GM18511 (cell line): Measurements from ENCODE around the gene ID3.
"Not testable (repeated sequence)": the region's sequence is repeated elsewhere in the genome, so short reads cannot be mapped to it uniquely, and the experiment has no call there.

ENCODE experiments used
- ATAC-seq: cut with Tn5 transposase; IDR thresholded peaks from one replicate; pipeline ENCODE4 v1.9.1; 2021; ENCODE audit warnings: mild to moderate bottlenecking, moderate library complexity; ENCODE audit not compliant: unreplicated experiment

The ID3 gene

GRCh38 chr1:23590058-23590783 is 30.9 kb upstream of the ID3 start:
- peak; percentile 49 for ATAC-seq

- no peak for ATAC-seq
Measured at GRCh38 chr1:23589585-23589986, 30.3 kb upstream of the ID3 start.

GRCh38 chr1:23588749-23589548 is 29.6 kb upstream of the ID3 start:
- no peak for ATAC-seq

GRCh38 chr1:23585321-23586022 is 26.2 kb upstream of the ID3 start:
- ATAC-seq: no peak

GRCh38 chr1:23583727-23584126 is 24.4 kb upstream of the ID3 start:
- ATAC-seq: not testable (repeated sequence)

- no peak for ATAC-seq
Measured at GRCh38 chr1:23582820-23583219, 23.5 kb upstream of the ID3 start.

- ATAC-seq: no peak
Measured at GRCh38 chr1:23581219-23581618, 21.9 kb upstream of the ID3 start.

GRCh38 chr1:23578997-23579363 is 19.7 kb upstream of the ID3 start:
- no peak for ATAC-seq

GRCh38 chr1:23578311-23578996 is 19.2 kb upstream of the ID3 start:
- no peak for ATAC-seq

GRCh38 chr1:23577056-23578004 is 18.0 kb upstream of the ID3 start:
- peak; percentile 80 for ATAC-seq

- ATAC-seq: no peak
Measured at GRCh38 chr1:23576338-23577055, 17.2 kb upstream of the ID3 start.

GRCh38 chr1:23575226-23575810 is 16.0 kb upstream of the ID3 start:
- no peak for ATAC-seq

- peak; percentile 64 for ATAC-seq
Measured at GRCh38 chr1:23574265-23574754, 15.0 kb upstream of the ID3 start.

- no peak for ATAC-seq
Measured at GRCh38 chr1:23573574-23574182, 14.4 kb upstream of the ID3 start.

- no peak for ATAC-seq
Measured at GRCh38 chr1:23571465-23571864, 12.2 kb upstream of the ID3 start.

GRCh38 chr1:23570001-23570691 is 10.8 kb upstream of the ID3 start:
- no peak for ATAC-seq

- ATAC-seq: no peak
Measured at GRCh38 chr1:23568608-23569383, 9.5 kb upstream of the ID3 start.
